T-helper 1 cell treated with Interleukin-12 subunit alpha and Interleukin-12 subunit beta and Interleukin-4 antibody, amounts not matched to agents 30 μg/mL and 1 μg/mL, for 36 hours (primary cell): ENCODE results near the gene CFAP74.

Experiments used
- H3K27ac Mint-ChIP-seq: one replicate; pipeline ENCODE4 v1.8.0; 2021; ENCODE audit warnings: mild to moderate bottlenecking, mixed read lengths
- H3K27me3 Mint-ChIP-seq: one replicate; pipeline ENCODE4 v1.8.0; 2021; ENCODE audit warnings: low read depth, mixed read lengths
- H3K36me3 Mint-ChIP-seq: one replicate; pipeline ENCODE4 v1.8.0; 2021; ENCODE audit warnings: low read depth, mixed read lengths
- H3K4me1 Mint-ChIP-seq: one replicate; pipeline ENCODE4 v1.8.0; 2021; ENCODE audit warnings: low read depth, mixed read lengths
- H3K4me3 Mint-ChIP-seq: one replicate; pipeline ENCODE4 v1.8.0; 2021; ENCODE audit warnings: mild to moderate bottlenecking, moderate library complexity, mixed read lengths
- H3K9me3 Mint-ChIP-seq: one replicate; pipeline ENCODE4 v1.8.0; 2021; ENCODE audit warnings: mixed read lengths

Gene CFAP74

GRCh38 chr1:2029561-2029960 is 26.0 kb upstream of the CFAP74 start:
- Mint-ChIP-seq H3K9me3 (no peaks in the 10 kb centered on the region), H3K27ac (no peak overlapping the region), H3K4me3 (no peak overlapping the region), H3K27me3 (no peaks in the 10 kb centered on the region), H3K36me3 (no peaks in the 10 kb centered on the region), H3K4me1 (no peaks in the 10 kb centered on the region)

- Mint-ChIP-seq H3K27ac (no peak overlapping the region), H3K36me3 (no peaks in the 10 kb centered on the region), H3K4me1 (no peaks in the 10 kb centered on the region), H3K4me3 (no peak overlapping the region), H3K27me3 (no peaks in the 10 kb centered on the region), H3K9me3 (no peaks in the 10 kb centered on the region)
Measured at GRCh38 chr1:2028870-2029560, 25.4 kb upstream of the CFAP74 start.

GRCh38 chr1:2027961-2028583 is 24.5 kb upstream of the CFAP74 start:
- Mint-ChIP-seq H3K4me3 (no peak overlapping the region), H3K9me3 (no peaks in the 10 kb centered on the region), H3K27me3 (no peaks in the 10 kb centered on the region), H3K27ac (no peak overlapping the region), H3K4me1 (no peaks in the 10 kb centered on the region), H3K36me3 (no peaks in the 10 kb centered on the region)

- Mint-ChIP-seq H3K9me3 (no peaks in the 10 kb centered on the region), H3K4me3 (no peak overlapping the region), H3K27ac (no peak overlapping the region), H3K4me1 (no peaks in the 10 kb centered on the region), H3K36me3 (no peaks in the 10 kb centered on the region), H3K27me3 (peaks cover 7% of the 10 kb centered on the region)
Measured at GRCh38 chr1:2025491-2025981, 21.9 kb upstream of the CFAP74 start.

GRCh38 chr1:2024887-2025286 is 21.3 kb upstream of the CFAP74 start:
- Mint-ChIP-seq H3K27me3 (peaks cover 14% of the 10 kb centered on the region), H3K4me1 (no peaks in the 10 kb centered on the region), H3K27ac (no peak overlapping the region), H3K36me3 (no peaks in the 10 kb centered on the region), H3K4me3 (no peak overlapping the region), H3K9me3 (no peaks in the 10 kb centered on the region)

GRCh38 chr1:2024451-2024850 is 20.9 kb upstream of the CFAP74 start:
- Mint-ChIP-seq H3K4me1 (no peaks in the 10 kb centered on the region), H3K27ac (no peak overlapping the region), H3K4me3 (no peak overlapping the region), H3K27me3 (peaks cover 16% of the 10 kb centered on the region), H3K9me3 (no peaks in the 10 kb centered on the region), H3K36me3 (no peaks in the 10 kb centered on the region)

- Mint-ChIP-seq H3K36me3 (no peaks in the 10 kb centered on the region), H3K9me3 (no peaks in the 10 kb centered on the region), H3K27ac (no peak overlapping the region), H3K4me1 (peaks cover 3% of the 10 kb centered on the region), H3K4me3 (no peak overlapping the region), H3K27me3 (peaks cover 21% of the 10 kb centered on the region)
Measured at GRCh38 chr1:2023187-2023586, 19.6 kb upstream of the CFAP74 start.

GRCh38 chr1:2022063-2022770 is 18.6 kb upstream of the CFAP74 start:
- Mint-ChIP-seq H3K4me3 (no peak overlapping the region), H3K4me1 (peaks cover 6% of the 10 kb centered on the region), H3K9me3 (no peaks in the 10 kb centered on the region), H3K27ac (no peak overlapping the region), H3K27me3 (peaks cover 31% of the 10 kb centered on the region), H3K36me3 (no peaks in the 10 kb centered on the region)

- Mint-ChIP-seq H3K4me3 (no peak overlapping the region), H3K27ac (no peak overlapping the region), H3K4me1 (peaks cover 6% of the 10 kb centered on the region), H3K9me3 (no peaks in the 10 kb centered on the region), H3K27me3 (peaks cover 37% of the 10 kb centered on the region), H3K36me3 (no peaks in the 10 kb centered on the region)
Measured at GRCh38 chr1:2021550-2021949, 18.0 kb upstream of the CFAP74 start.

- peaks cover 48% of the 10 kb centered on the region for H3K27me3 Mint-ChIP-seq
- no peak overlapping the region for H3K27ac Mint-ChIP-seq
- H3K4me3 Mint-ChIP-seq = no peak overlapping the region
Measured at GRCh38 chr1:2020310-2020655, 16.7 kb upstream of the CFAP74 start.

GRCh38 chr1:2019571-2020309 is 16.2 kb upstream of the CFAP74 start:
- H3K4me3 Mint-ChIP-seq = no peak overlapping the region
- peaks cover 6% of the 10 kb centered on the region for H3K4me1 Mint-ChIP-seq
- H3K27me3 Mint-ChIP-seq = peaks cover 50% of the 10 kb centered on the region
- no peaks in the 10 kb centered on the region for H3K36me3 Mint-ChIP-seq
- H3K9me3 Mint-ChIP-seq = no peaks in the 10 kb centered on the region
- H3K27ac Mint-ChIP-seq = no peak overlapping the region

More at GRCh38 chr1:2020310-2020655, 16.7 kb upstream of the CFAP74 start:
- peaks cover 6% of the 10 kb centered on the region for H3K4me1 Mint-ChIP-seq
- no peaks in the 10 kb centered on the region for H3K36me3 Mint-ChIP-seq
- H3K9me3 Mint-ChIP-seq = no peaks in the 10 kb centered on the region

- Mint-ChIP-seq H3K27ac (no peak within 1 kb of the TSS), H3K27me3 (peaks cover 50% of the 10 kb centered on the region), H3K4me3 (no peak within 1 kb of the TSS), H3K36me3 (no peaks in the 10 kb centered on the region), H3K9me3 (no peaks in the 10 kb centered on the region), H3K4me1 (peaks cover 6% of the 10 kb centered on the region)
Measured at GRCh38 chr1:2019172-2019543, 15.6 kb upstream of the CFAP74 start, which contains the start of gene GABRD. Gene GABRD, plus strand, starts transcription at chr1:2019345. Its CDS starts 79 bp downstream, at chr1:2019424.

- Mint-ChIP-seq H3K4me3 (no peak overlapping the region), H3K9me3 (no peaks in the 10 kb centered on the region), H3K4me1 (peaks cover 6% of the 10 kb centered on the region), H3K36me3 (no peaks in the 10 kb centered on the region), H3K27ac (no peak overlapping the region), H3K27me3 (peaks cover 50% of the 10 kb centered on the region)
Measured at GRCh38 chr1:2018217-2019171, 14.9 kb upstream of the CFAP74 start.
